Neutrophil (primary cell): ENCODE results near the gene PCDHGA1.

Experiments
- H3K27ac ChIP-seq: fragments of 200-600 bp; sonication (generic); 2 replicates; pipeline ENCODE4 v1.5.1; 2016; ENCODE audit warnings: mild to moderate bottlenecking, moderate library complexity
- H3K27me3 ChIP-seq: fragments of 200-600 bp; sonication (generic); 2 replicates; pipeline ENCODE4 v1.6.0; 2016; ENCODE audit warnings: mild to moderate bottlenecking
- H3K36me3 ChIP-seq: fragments of 200-600 bp; sonication (generic); 2 replicates; pipeline ENCODE4 v1.5.1; 2017
- H3K4me1 ChIP-seq, 2 experiments: fragments of 200-600 bp in 1 of 2; sonication (generic) in 1 of 2; 1 replicate in 1 of 2; 2 replicates in 1 of 2; pipeline versions ENCODE4 v1.5.1 to v1.6.1; 2013 to 2016; ENCODE audit warnings: low read depth in 1 of 2, low read length in 1 of 2, mild to moderate bottlenecking in 1 of 2, moderate library complexity in 1 of 2; ENCODE audit not compliant: control insufficient read depth in 1 of 2, insufficient read depth in 1 of 2
- H3K4me3 ChIP-seq, 2 experiments: fragments of 200-600 bp in 1 of 2; sonication (generic) in 1 of 2; 1 replicate in 1 of 2; 2 replicates in 1 of 2; pipeline ENCODE4 v1.5.1; 2013 to 2016; ENCODE audit warnings: low read depth in 1 of 2, low read length in 1 of 2, mild to moderate bottlenecking in 1 of 2, moderate library complexity in 1 of 2
- H3K9me3 ChIP-seq: fragments of 200-600 bp; sonication (generic); 2 replicates; pipeline ENCODE4 v1.5.1; 2016
- TF ChIP-seq, protein P1 (sequence below): fragments of 200-600 bp; sonication (generic); IDR thresholded peaks from 2 replicates; pipeline ENCODE4 v1.5.1; 2016; ENCODE audit warnings: antibody characterized with exemption

The PCDHGA1 gene

DNA sequence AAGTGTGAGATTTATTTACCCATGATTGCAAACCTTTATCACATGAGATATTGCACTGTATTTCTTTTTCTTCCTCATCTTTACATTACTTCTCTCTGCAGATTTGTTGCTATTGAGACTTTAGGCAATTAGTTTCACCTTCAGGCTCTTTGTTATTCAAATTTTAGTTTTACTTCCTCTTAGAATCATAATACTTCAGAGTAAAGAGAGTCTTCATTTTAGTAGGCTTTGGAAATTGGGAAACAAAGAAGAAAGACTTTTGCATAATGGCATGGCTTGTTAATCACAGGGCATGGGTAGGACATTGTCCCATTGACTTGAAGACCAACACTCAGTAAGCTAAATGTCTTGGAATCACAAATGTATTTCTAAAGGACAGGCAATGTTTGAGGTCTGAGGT lies 32.4 kb downstream of the PCDHGA1 start:
- H3K4me1 ChIP-seq, result no peaks in the 10 kb centered on the region
- peaks cover 100% of the 10 kb centered on the region for H3K27me3 ChIP-seq
- H3K4me3 ChIP-seq, result no peak overlapping the region
- H3K36me3 ChIP-seq, result no peaks in the 10 kb centered on the region
- TF ChIP-seq, protein P1, sequence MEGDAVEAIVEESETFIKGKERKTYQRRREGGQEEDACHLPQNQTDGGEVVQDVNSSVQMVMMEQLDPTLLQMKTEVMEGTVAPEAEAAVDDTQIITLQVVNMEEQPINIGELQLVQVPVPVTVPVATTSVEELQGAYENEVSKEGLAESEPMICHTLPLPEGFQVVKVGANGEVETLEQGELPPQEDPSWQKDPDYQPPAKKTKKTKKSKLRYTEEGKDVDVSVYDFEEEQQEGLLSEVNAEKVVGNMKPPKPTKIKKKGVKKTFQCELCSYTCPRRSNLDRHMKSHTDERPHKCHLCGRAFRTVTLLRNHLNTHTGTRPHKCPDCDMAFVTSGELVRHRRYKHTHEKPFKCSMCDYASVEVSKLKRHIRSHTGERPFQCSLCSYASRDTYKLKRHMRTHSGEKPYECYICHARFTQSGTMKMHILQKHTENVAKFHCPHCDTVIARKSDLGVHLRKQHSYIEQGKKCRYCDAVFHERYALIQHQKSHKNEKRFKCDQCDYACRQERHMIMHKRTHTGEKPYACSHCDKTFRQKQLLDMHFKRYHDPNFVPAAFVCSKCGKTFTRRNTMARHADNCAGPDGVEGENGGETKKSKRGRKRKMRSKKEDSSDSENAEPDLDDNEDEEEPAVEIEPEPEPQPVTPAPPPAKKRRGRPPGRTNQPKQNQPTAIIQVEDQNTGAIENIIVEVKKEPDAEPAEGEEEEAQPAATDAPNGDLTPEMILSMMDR, result no peak
- H3K27ac ChIP-seq, result no peak overlapping the region
- peaks cover 45% of the 10 kb centered on the region for H3K9me3 ChIP-seq

DNA sequence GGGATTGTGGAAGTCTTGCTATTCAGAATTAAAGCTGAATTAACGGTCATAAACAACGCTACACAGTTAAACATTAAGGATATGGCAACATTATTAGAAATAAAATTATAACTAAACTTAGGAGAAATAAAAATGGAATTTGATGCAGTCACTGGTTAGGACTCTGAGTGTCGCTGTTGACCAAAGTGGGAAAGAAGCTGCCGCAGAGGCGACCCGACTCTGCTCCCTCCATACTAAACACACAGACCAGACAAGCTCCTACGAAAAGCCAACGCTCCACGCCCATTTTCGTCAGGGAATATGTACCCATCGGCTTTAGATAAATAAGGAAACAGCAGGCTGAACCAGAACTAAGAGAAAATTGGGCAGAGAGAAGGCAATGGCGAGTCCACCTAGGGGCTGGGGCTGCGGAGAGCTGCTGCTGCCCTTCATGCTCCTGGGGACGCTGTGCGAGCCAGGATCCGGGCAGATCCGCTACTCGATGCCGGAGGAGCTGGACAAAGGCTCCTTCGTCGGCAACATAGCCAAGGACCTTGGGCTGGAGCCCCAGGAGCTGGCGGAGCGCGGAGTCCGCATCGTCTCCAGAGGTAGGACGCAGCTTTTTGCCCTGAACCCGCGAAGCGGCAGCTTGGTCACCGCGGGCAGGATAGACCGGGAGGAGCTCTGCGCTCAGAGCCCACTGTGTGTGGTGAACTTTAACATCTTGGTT lies 33.8 kb downstream of the PCDHGA1 start, which contains the start of gene PCDHGA5:
TSS of gene PCDHGA5 (plus strand) at position 211 of the 709 bp plus-strand sequence. CDS start at position 380, 169 bp downstream.
- Histone ChIP-seq H3K36me3 (no peaks in the 10 kb centered on the region), H3K9me3 (peaks cover 51% of the 10 kb centered on the region), H3K27ac (no peak within 1 kb of the TSS), H3K27me3 (peaks cover 100% of the 10 kb centered on the region), H3K4me1 (no peaks in the 10 kb centered on the region), H3K4me3 (no peak within 1 kb of the TSS)
- TF ChIP-seq, protein P1, result no peak

DNA sequence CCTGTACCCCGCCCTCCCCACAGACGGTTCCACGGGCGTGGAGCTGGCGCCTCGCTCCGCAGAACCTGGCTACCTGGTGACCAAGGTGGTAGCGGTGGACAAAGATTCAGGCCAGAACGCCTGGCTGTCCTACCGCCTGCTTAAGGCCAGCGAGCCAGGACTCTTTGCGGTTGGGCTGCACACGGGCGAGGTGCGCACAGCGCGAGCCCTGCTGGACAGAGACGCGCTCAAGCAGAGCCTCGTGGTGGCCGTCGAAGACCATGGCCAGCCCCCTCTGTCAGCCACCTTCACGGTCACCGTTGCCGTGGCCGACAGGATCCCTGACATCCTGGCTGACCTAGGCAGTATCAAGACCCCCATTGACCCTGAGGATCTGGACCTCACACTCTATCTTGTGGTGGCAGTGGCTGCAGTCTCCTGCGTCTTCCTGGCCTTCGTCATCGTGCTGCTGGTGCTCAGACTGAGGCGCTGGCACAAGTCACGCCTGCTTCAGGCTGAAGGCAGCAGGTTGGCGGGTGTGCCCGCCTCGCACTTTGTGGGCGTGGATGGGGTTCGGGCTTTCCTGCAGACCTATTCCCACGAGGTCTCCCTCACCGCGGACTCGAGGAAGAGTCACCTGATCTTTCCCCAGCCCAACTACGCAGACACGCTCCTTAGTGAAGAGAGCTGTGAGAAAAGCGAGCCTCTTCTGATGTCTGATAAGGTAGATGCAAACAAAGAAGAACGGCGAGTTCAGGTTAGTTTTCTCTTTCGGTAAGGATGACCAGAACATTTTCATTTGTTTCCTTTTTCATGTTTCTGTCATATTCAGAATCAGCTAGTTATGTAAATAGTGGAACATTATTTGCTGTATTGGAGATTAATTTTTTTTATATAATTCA lies 35.9 kb downstream of the PCDHGA1 start:
- no peaks in the 10 kb centered on the region for H3K4me1 ChIP-seq
- no peak overlapping the region for H3K27ac ChIP-seq
- no peaks in the 10 kb centered on the region for H3K36me3 ChIP-seq
- peaks cover 43% of the 10 kb centered on the region for H3K9me3 ChIP-seq
- TF ChIP-seq, protein P1, result no peak
- H3K4me3 ChIP-seq, result no peak overlapping the region
- H3K27me3 ChIP-seq, result peaks cover 100% of the 10 kb centered on the region

DNA sequence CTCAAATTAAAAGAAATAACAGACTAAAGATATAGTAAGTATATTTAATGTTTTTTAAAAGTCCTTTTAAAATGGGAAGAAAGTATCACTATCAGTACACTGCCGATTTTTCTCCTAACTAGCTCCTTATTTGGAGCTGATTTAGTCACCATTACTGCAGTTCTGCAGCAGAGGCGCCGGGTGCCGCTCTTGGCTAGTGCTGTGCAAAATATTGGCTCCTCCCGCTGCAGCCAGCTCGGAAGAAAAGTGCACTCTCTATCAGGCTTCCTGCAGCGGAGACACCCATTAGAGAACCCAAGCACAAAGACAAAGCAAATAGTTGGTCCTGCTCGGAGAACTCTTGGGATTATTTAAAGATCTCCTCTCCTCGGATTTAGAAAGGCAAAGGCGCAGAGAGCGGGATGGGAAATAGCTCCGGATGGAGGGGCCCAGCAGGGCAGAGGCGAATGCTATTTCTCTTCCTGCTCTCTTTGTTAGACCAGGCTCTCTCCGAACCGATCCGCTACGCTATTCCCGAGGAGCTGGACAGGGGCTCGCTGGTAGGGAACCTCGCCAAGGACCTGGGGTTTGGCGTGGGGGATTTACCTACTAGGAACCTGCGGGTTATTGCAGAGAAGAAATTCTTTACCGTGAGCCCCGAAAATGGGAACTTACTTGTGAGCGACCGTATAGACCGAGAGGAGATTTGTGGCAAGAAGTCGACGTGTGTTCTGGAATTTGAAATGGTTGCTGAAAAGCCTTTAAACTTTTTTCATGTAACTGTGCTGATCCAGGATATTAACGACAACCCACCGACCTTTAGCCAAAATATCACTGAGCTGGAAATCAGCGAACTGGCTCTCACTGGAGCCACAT lies 39.9 kb downstream of the PCDHGA1 start, which contains the start of gene PCDHGB3:
TSS of gene PCDHGB3 (plus strand) at position 249 of the 855 bp plus-strand sequence. CDS start at position 402, 153 bp downstream.
- Histone ChIP-seq H3K4me1 (no peaks in the 10 kb centered on the region), H3K36me3 (no peaks in the 10 kb centered on the region), H3K27ac (no peak within 1 kb of the TSS), H3K27me3 (peaks cover 100% of the 10 kb centered on the region), H3K9me3 (peaks cover 44% of the 10 kb centered on the region), H3K4me3 (no peak within 1 kb of the TSS)
- TF ChIP-seq, protein P1, result no peak
